IPS-18c (cell line): ENCODE measurements around the gene PHLDB2.
"Not testable (repeated sequence)": the region's sequence is repeated elsewhere in the genome, so short reads cannot be mapped to it uniquely, and the experiment has no call there.

ENCODE experiments used
- H3K4me3 ChIP-seq: 2 replicates; pipeline ENCODE4 v1.7.0; 2013; ENCODE audit warnings: low read depth, mild to moderate bottlenecking, low read length, moderate library complexity; ENCODE audit not compliant: insufficient read depth
- H3K9me3 ChIP-seq: one replicate; pipeline ENCODE4 v1.6.1; 2013; ENCODE audit warnings: mild to moderate bottlenecking, low read length, moderate library complexity; ENCODE audit not compliant: control insufficient read depth, insufficient read depth

The PHLDB2 gene

GRCh38 chr3:111859061-111859973 lies at the start of gene PHLDB2:
PHLDB2 (plus strand) TSS chr3:111859265; CDS start chr3:111884078, 24,813 bp downstream.
- peak within 1 kb of the TSS; percentile 68 for H3K4me3 ChIP-seq
- H3K9me3 ChIP-seq, result peaks cover 3% of the 10 kb centered on the region

DNA sequence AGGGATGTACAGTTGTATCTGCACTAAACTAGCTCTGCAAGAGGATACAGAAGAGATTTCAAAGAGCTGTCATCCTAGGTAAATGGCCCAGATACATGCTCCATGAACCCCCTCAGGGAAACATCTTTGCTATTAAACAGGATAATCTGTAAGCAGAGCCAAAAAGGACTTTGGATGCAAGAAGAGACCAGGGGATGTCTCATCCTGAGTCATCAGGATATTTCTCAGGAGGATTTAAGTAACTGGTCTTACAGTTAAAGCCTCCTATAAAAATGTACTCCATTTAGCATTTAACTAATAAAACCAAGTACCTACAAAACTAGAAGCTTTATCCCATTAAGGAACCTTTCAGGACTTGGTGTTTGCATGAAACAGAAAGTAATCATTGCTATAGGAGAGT lies 48.2 kb upstream of the PHLDB2 start:
- Histone ChIP-seq H3K4me3 (no peak overlapping the region), H3K9me3 (peaks cover 2% of the 10 kb centered on the region)

DNA sequence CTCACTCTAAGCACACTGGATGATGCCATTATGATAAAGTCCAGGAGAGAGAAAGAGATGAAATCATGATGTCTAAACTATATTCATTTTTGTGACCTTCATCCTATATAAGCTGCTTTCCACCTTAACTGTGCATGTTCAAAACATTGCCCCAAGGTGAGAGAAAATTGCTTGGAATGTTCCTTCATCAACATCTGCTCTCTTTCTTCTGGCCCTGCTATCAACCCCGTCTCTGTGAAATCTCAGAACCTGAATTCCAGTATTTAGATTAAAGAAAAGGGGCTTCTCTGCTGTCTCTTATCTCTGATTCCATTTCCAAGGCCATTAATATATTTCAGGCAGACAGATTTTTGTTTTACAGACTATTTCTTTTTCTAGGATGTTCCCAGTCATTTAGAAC lies 47.3 kb upstream of the PHLDB2 start:
- no peak overlapping the region for H3K4me3 ChIP-seq
- H3K9me3 ChIP-seq, result peaks cover 2% of the 10 kb centered on the region

DNA sequence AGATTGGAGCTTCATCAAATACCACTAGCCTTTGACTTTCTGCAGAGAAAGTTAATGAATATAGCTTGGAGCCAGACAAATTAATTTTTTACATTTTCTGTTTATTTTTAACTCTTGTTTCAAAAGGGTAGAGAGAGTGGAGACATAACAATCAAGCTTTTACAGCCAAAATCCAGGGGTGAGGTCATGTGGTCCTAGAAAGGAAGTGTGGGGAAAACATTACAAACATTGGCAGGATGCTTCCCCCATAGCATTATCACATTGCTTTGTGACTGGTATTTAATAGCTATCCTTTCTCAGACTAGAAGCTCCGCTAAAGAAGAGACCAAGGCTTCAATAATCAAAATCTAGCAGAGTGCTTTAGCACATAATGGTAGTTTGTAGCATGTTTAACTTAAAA lies 46.4 kb upstream of the PHLDB2 start:
- H3K4me3 ChIP-seq, result no peak overlapping the region
- peaks cover 2% of the 10 kb centered on the region for H3K9me3 ChIP-seq

DNA sequence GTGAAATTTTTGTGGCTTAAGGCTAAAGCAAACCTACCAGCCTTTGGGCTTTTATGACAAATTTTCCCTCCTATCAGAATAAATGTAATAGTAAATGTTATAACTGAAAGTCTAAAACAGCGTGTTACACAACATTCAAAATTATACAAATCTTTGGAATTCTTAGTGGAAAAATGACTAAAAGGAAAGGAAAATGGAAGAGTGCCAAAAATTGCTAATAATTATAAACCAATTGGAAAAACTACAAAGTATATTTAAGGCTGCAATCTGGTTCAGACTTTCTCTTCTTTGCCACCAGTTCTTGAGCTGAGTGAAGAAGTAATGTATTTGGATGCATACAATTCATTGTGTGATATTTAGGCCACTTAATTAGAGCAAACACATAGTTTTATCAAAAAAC lies 45.6 kb upstream of the PHLDB2 start:
- Histone ChIP-seq H3K4me3 (no peak overlapping the region), H3K9me3 (peaks cover 2% of the 10 kb centered on the region)

- peaks cover 2% of the 10 kb centered on the region for H3K9me3 ChIP-seq
- no peak overlapping the region for H3K4me3 ChIP-seq
These were observed 45.1 kb upstream of the PHLDB2 start for GRCh38 chr3:111813979-111814378.

DNA sequence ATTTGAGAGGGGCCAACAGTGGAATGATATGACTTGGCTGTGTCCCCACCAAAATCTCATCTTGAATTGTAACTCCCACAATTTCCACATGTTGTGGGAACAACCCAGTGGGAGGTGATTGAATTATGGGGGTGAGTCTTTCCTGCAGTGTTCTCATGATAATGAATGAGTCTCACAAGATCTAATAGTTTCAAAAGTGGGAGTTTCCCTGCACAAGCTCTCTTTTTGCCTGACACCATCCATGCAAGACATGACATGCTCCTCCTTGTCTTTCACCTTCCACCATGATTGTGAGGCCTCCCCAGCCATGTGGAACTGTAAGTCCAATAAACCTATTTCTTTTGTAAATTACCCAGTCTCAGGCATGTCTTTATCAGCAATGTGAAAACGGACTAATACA lies 42.3 kb upstream of the PHLDB2 start:
- not testable (repeated sequence) for H3K9me3 ChIP-seq, H3K4me3 ChIP-seq

DNA sequence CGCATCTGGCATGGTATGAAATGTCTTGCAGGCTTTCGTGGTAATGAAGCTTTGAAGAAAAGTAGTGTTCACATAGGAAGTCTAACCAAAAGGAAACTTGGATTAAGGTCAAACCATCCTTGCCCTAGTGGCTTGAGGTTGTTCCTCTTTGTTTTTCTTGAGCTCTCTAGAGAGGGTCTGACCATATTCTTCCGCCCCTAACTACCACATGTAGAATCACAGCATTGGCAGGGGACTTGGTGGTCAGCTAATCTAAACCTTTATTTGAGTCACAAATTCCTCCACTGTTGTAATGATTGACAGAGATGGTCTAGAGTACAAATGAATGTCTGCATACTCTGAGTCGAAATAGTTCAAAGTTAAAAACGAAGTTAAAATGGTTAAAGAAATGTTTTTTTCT lies 39.1 kb upstream of the PHLDB2 start:
- H3K9me3 ChIP-seq, result peaks cover 6% of the 10 kb centered on the region
- H3K4me3 ChIP-seq, result no peak overlapping the region

GRCh38 chr3:111820651-111821050 lies 38.4 kb upstream of the PHLDB2 start:
- peaks cover 4% of the 10 kb centered on the region for H3K9me3 ChIP-seq
- H3K4me3 ChIP-seq, result no peak overlapping the region

DNA sequence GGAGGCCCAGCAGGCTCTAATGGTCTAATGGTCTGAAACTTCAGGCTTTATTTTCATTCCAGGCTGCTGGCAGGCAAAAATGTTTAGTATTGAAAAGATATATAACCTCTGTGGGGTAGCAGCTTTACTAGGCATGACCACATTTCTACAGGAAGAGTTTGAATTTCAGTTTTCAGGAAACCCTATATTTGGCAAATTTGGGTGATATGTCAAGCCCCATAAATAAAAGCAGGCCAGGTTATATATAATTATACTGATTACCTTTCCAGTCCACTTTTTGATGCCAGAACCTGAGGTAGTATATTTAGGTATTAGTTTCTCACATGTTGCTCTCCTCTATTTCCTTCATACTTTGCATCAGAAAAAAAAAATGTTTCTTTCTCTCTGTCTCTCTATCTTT lies 37.2 kb upstream of the PHLDB2 start:
- peaks cover 4% of the 10 kb centered on the region for H3K9me3 ChIP-seq
- no peak overlapping the region for H3K4me3 ChIP-seq

- Histone ChIP-seq H3K4me3 (no peak overlapping the region), H3K9me3 (peaks cover 4% of the 10 kb centered on the region)
These were observed 36.3 kb upstream of the PHLDB2 start for GRCh38 chr3:111822804-111823203.

DNA sequence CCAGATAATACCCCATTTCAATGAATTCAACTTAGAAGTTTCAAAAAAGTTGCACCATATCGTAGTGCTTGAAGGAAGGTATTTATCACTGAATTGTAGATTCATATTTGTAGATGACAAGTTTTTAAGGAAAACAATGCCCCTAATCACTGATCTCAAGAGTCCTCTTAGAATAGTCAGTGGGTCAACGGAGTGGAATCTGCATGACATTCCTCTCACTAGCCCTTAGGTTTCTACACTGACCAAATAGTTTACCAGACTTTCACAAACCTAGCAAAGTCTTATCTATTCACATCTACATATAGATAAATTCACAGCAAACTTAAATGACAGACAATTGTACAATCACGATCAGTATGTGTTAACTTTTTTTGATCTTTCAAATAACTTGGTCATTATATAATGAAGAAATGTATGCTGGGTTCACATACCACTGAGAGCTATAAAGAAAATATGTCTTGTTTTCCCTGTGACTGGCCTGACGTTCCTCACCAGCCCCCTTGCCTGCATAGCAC lies 35.7 kb upstream of the PHLDB2 start:
- peaks cover 4% of the 10 kb centered on the region for H3K9me3 ChIP-seq
- no peak overlapping the region for H3K4me3 ChIP-seq

- no peak overlapping the region for H3K4me3 ChIP-seq
- peaks cover 4% of the 10 kb centered on the region for H3K9me3 ChIP-seq
These were observed 34.7 kb upstream of the PHLDB2 start for GRCh38 chr3:111824351-111824750.

DNA sequence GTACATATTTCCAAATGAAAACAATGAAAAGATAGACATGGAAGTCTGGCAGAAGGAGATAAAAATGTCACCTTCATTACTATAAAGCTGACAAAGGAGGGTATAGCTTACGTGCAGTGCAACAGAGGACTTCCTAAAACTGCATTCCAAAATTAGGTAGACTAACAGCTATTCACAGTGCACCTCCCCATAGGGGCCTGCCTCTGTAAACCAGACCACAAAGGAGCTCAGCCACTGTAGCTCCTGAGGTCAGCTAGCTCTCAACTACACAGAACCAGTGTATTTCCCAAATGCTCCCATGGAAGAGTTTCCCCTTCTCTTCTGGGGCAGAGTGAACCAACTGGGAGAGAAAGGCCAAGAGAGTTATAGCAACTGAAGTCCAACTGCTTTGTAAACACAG lies 31.2 kb upstream of the PHLDB2 start:
- Histone ChIP-seq H3K9me3 (peaks cover 4% of the 10 kb centered on the region), H3K4me3 (no peak overlapping the region)

GRCh38 chr3:111828530-111828929 lies 30.5 kb upstream of the PHLDB2 start:
- Histone ChIP-seq H3K4me3 (no peak overlapping the region), H3K9me3 (peaks cover 4% of the 10 kb centered on the region)

DNA sequence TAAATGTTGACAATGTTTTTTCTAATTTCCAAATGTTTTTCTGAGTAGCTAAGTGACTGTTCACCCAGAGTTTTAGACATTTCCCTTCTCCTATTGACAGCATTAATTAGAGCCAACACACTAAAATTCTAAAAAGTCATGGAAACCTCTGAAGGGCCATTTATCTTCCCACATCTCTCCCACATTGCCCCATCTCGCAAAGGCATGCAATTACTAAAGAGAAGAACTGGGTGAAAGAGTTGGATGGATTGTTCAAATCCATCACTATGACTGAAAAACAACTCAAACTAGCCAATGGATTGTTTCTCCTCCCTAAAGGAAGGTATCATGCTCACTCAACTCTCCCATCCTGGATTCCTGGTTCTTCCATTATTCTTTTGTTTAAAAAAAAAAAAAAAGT lies 30.0 kb upstream of the PHLDB2 start:
- peaks cover 4% of the 10 kb centered on the region for H3K9me3 ChIP-seq
- no peak overlapping the region for H3K4me3 ChIP-seq

GRCh38 chr3:111831840-111832239 lies 27.2 kb upstream of the PHLDB2 start:
- H3K4me3 ChIP-seq, result no peak overlapping the region
- no peaks in the 10 kb centered on the region for H3K9me3 ChIP-seq

GRCh38 chr3:111837112-111837511 lies 22.0 kb upstream of the PHLDB2 start:
- H3K9me3 ChIP-seq, result no peaks in the 10 kb centered on the region

GRCh38 chr3:111838133-111838532 lies 20.9 kb upstream of the PHLDB2 start:
- H3K4me3 ChIP-seq, result no peak overlapping the region
- no peaks in the 10 kb centered on the region for H3K9me3 ChIP-seq

More at GRCh38 chr3:111837112-111837511, 22.0 kb upstream of the PHLDB2 start:
- H3K4me3 ChIP-seq, result no peak overlapping the region
